GM12873 (cell line): Measurements from ENCODE around the gene RHOBTB3.

Experiments used
- CTCF ChIP-seq: IDR thresholded peaks from 2 replicates; pipeline ENCODE4 v1.5.1; 2012; ENCODE audit warnings: low read depth, mild to moderate bottlenecking, moderate library complexity, low read length, control low read depth; ENCODE audit not compliant: insufficient read depth; ENCODE audit errors: missing control alignments

Gene RHOBTB3

GRCh38 chr5:95842854-95843544 lies 111.9 kb downstream of the RHOBTB3 start:
- peak; percentile 53 for TF ChIP-seq CTCF

- no peak for TF ChIP-seq CTCF
Observed at GRCh38 chr5:95843733-95844223, 112.6 kb downstream of the RHOBTB3 start.

- no peak for TF ChIP-seq CTCF
Observed at GRCh38 chr5:95845391-95845790, 114.3 kb downstream of the RHOBTB3 start.
